K562 (cell line): ENCODE data around the gene PRLHR. TPM values are rescaled to one million over a fixed set of nuclear protein-coding genes. Genes with fewer than 3 reads are reported as not detected.

ENCODE experiments used
- ATAC-seq: fragments of 200-7000 bp; cut with Tn5 transposase; 3 replicates; pipeline ENCODE4 v1.9.1; 2020; ENCODE audit warnings: moderate library complexity
- Bru-seq: library from RNA; stranded (reverse); fragments of 400-500 nt; gene quantifications from one replicate; lab custom pipeline; 2021; lab: Mats Ljungman, UMichigan
- BruChase-seq, 2 experiments: library from RNA; stranded (reverse); fragments of 400-500 nt; gene quantifications; one replicate each; lab custom pipeline; 2021; lab: Mats Ljungman, UMichigan
- BruUV-seq: library from RNA; stranded (reverse); fragments of 400-500 nt; replicated peaks from 2 replicates; lab custom pipeline; 2021; lab: Mats Ljungman, UMichigan
- CTCF ChIA-PET: fragments of 300-600 bp; formaldehyde crosslinking; extraction: SDS; loops from one replicate; lab custom pipeline; 2021; ENCODE audit warnings: low intra/inter-chr PET ratio; lab: Yijun Ruan, JAX
- POLR2A ChIA-PET: fragments of 300-600, 350-650 bp; sonication (Branson Sonifier 250); formaldehyde crosslinking; extraction: SDS; loops from one replicate; lab custom pipeline; 2021; ENCODE audit warnings: antibody characterized with exemption, inconsistent platforms; lab: Yijun Ruan, JAX
- DNase-seq, 4 experiments: peaks; one replicate each; pipeline versions ENCODE4 v3.0.0 to v3.0.0-alpha.2; 2011 to 2018; ENCODE audit warnings: low spot score in 3 of 4, mixed read lengths in 3 of 4; ENCODE audit errors: extremely low read depth in 1 of 4
- FAIRE-seq: peaks from 2 replicates; lab custom pipeline; 2011; peaks lifted over from hg19 to GRCh38; lab: Jason Lieb, UNC
- H2AFZ ChIP-seq: 2 replicates; pipeline ENCODE4 v1.6.0; 2011; ENCODE audit warnings: low read depth, low read length, control low read depth, inconsistent platforms
- H3K27ac ChIP-seq: fragments of 200-600 bp; 3 replicates; pipeline ENCODE4 v1.8.0; 2011; ENCODE audit warnings: low read depth, mild to moderate bottlenecking, control low read depth, inconsistent platforms, low read length, moderate library complexity, mixed read lengths; ENCODE audit errors: extremely low read depth
- H3K27me3 ChIP-seq, 2 experiments: fragments of 300-600 bp in 1 of 2; 2 replicates in 1 of 2; 3 replicates in 1 of 2; pipeline versions ENCODE4 v1.6.0 to v1.8.0; 2011; ENCODE audit warnings: inconsistent platforms in 2 of 2, low read length in 2 of 2, mild to moderate bottlenecking in 1 of 2, mixed read lengths in 1 of 2, moderate library complexity in 1 of 2; ENCODE audit not compliant: control insufficient read depth in 2 of 2, insufficient read depth in 2 of 2
- H3K36me3 ChIP-seq: fragments of 300-600 bp; 3 replicates; pipeline ENCODE4 v1.8.0; 2011; ENCODE audit warnings: mild to moderate bottlenecking, low read length, inconsistent platforms; ENCODE audit not compliant: control insufficient read depth, insufficient read depth
- H3K4me1 ChIP-seq, 2 experiments: fragments of 200-600 bp in 1 of 2; replicated peaks in 1 of 2; 2 replicates in 1 of 2; 3 replicates in 1 of 2; pipeline versions ENCODE4 v1.5.1 to v1.8.0; 2011; ENCODE audit warnings: inconsistent platforms in 2 of 2, low read length in 2 of 2, mild to moderate bottlenecking in 1 of 2, mixed read lengths in 1 of 2, moderate library complexity in 1 of 2; ENCODE audit not compliant: control insufficient read depth in 2 of 2, insufficient read depth in 2 of 2
- H3K4me2 ChIP-seq: 2 replicates; pipeline ENCODE4 v1.6.1; 2011; ENCODE audit warnings: low read length, control low read depth, inconsistent platforms, mixed read lengths; ENCODE audit not compliant: insufficient read depth
- H3K4me3 ChIP-seq: fragments of 200-600 bp; sonication (generic), shearing (Covaris generic); 2 replicates; pipeline ENCODE4 v1.5.1; 2016; ENCODE audit warnings: control low read depth, inconsistent platforms
- H3K79me2 ChIP-seq: fragments of 200-600 bp; 3 replicates; pipeline ENCODE4 v1.8.0; 2011; ENCODE audit warnings: low read length, inconsistent platforms; ENCODE audit not compliant: control insufficient read depth, insufficient read depth
- H3K9ac ChIP-seq, 2 experiments: 2 replicates each; pipeline versions ENCODE4 v1.6.0 to v1.6.1; 2011; ENCODE audit warnings: low read depth in 2 of 2, low read length in 2 of 2, control low read depth in 1 of 2, inconsistent platforms in 1 of 2, mild to moderate bottlenecking in 1 of 2, mixed read lengths in 1 of 2; ENCODE audit not compliant: insufficient read depth in 1 of 2
- H3K9me1 ChIP-seq: one replicate; pipeline ENCODE4 v1.6.0; 2011; ENCODE audit warnings: inconsistent platforms, mild to moderate bottlenecking, low read length, moderate library complexity; ENCODE audit not compliant: control insufficient read depth, insufficient read depth
- H3K9me3 ChIP-seq: replicated peaks from 2 replicates; pipeline ENCODE4 v1.5.1; 2011; ENCODE audit warnings: low read depth, low read length, inconsistent platforms; ENCODE audit not compliant: control insufficient read depth, insufficient read depth
- H4K20me1 ChIP-seq: replicated peaks from 2 replicates; pipeline ENCODE4 v1.6.1; 2011; ENCODE audit warnings: low read length, inconsistent platforms, mixed read lengths; ENCODE audit not compliant: control insufficient read depth, insufficient read depth
- IFI16 ChIP-seq: fragments of 250-450 bp; sonication (Bioruptor Pico); IDR thresholded peaks from 2 replicates; pipeline ENCODE4 v2.1.2; 2022; ENCODE audit warnings: mild to moderate bottlenecking, inconsistent platforms
- POU5F1 ChIP-seq: fragments of 150-350 bp; IDR thresholded peaks from 2 replicates; pipeline ENCODE4 v1.6.1; 2014; ENCODE audit warnings: borderline replicate concordance, low read length, low read depth, mild to moderate bottlenecking; ENCODE audit not compliant: partially characterized antibody
- REST ChIP-seq, 2 experiments: fragments of 450-650 bp; formaldehyde crosslinking in 1 of 2; IDR thresholded peaks; 2 replicates each; pipeline versions ENCODE4 v1.4.0 to v1.6.1; 2014 to 2020; ENCODE audit warnings: mild to moderate bottlenecking in 2 of 2, borderline replicate concordance in 1 of 2, low read depth in 1 of 2
- ZBTB33 ChIP-seq: sonication (generic); formaldehyde crosslinking; IDR thresholded peaks from 2 replicates; pipeline ENCODE4 v1.8.1; 2023; ENCODE audit warnings: mild to moderate bottlenecking, missing genetic modification reagents
- ZBTB7A ChIP-seq: IDR thresholded peaks from 2 replicates; pipeline ENCODE4 v1.6.1; 2011; ENCODE audit warnings: low read depth, mild to moderate bottlenecking, low read length, moderate library complexity, borderline replicate concordance; ENCODE audit not compliant: control insufficient read depth
- WGBS: fragments of 100-300 bp; shearing (Covaris generic); methylation state at CpG from one replicate; pipeline ENCODE4 v1.1.6; 2016; ENCODE audit warnings: low coverage, mixed read lengths; ENCODE audit not compliant: insufficient coverage; ENCODE audit errors: missing lambda C conversion rate; 5-methylcytosine and 5-hydroxymethylcytosine counted together
- in situ Hi-C: fragments of 300-500 bp; cut with MboI; formaldehyde crosslinking; loops from 4 replicates; pipeline ENCODE4 v1.15.0; 2018; ENCODE audit warnings: inconsistent platforms, mixed read lengths
- intact Hi-C: fragments of 100-400 bp; cut with micrococcal nuclease; formaldehyde crosslinking; loops from 2 replicates; pipeline ENCODE4 v1.14.2; 2022
- long read RNA-seq, 3 experiments: library from polyadenylated mRNA in 2 of 3; library from RNA in 1 of 3; unstranded in 2 of 3; stranded (forward) in 1 of 3; transcript quantifications; one replicate each; pipeline ENCODE4 v2.0.0, GENCODE V29; 2019 to 2022
- polyA minus RNA-seq, 3 experiments: library from RNA; depleted of rRNA, polyadenylated mRNA; stranded (reverse); fragments of >200 nt; gene quantifications; 2 replicates each; pipeline ENCODE4 v1.2.3, GENCODE V29; 2011
- polyA plus RNA-seq, 8 experiments: library from polyadenylated mRNA; depleted of rRNA in 4 of 8; stranded (reverse) in 5 of 8; unstranded in 3 of 8; fragments of >200 nt; fragmentation: Nextera tagmentation in 2 of 8; fragmentation: Illumina TruSeq in 1 of 8; extraction: Ambion mirVana in 2 of 8; extraction: Trizol in 1 of 8; gene quantifications; 2 replicates each; pipeline versions ENCODE4 v1.2.1 to v1.2.3, GENCODE V29; 2011 to 2014; ENCODE audit warnings: inconsistent platforms in 1 of 8, missing spikeins in 1 of 8
- total RNA-seq, 7 experiments: library from RNA; depleted of rRNA in 6 of 7; stranded (reverse); fragments of >200 nt in 6 of 7; fragmentation: Illumina TruSeq in 2 of 7; extraction: Trizol in 2 of 7; gene quantifications; 2 replicates each; pipeline versions ENCODE4 v1.2.1 to v1.2.3, GENCODE V29; 2011 to 2021; ENCODE audit warnings: low replicate concordance in 1 of 7

PRLHR gene
- total RNA-seq (2011; cell fraction: chromatin; rRNA removed; ENCODE audit: low replicate concordance): not detected in 2 replicates
- total RNA-seq (2011; cell fraction: nucleolus; rRNA removed): not detected in 2 replicates
- total RNA-seq (2011; cell fraction: nucleoplasm; rRNA removed): not detected in 2 replicates
- not detected in 2 replicates for total RNA-seq (2014; rRNA removed)
- not detected in 2 replicates for total RNA-seq (2014; rRNA removed; fragmentation: Illumina TruSeq; extraction: Trizol)
- not detected in 2 replicates for total RNA-seq (2015; rRNA removed; fragmentation: Illumina TruSeq; extraction: Trizol)
- total RNA-seq (2021): not detected in 2 replicates
- not detected in 2 replicates for polyA plus RNA-seq (2011; rRNA removed)
- not detected in 2 replicates for polyA plus RNA-seq (2011; cell fraction: cytosol; rRNA removed)
- polyA plus RNA-seq (2011; cell fraction: nucleus; rRNA removed): not detected in 2 replicates
- not detected in 2 replicates for polyA plus RNA-seq (2012)
- polyA plus RNA-seq (2014; fragmentation: Illumina TruSeq; extraction: Trizol): not detected in 2 replicates
- not detected for polyA plus RNA-seq (2014; fragmentation: Nextera tagmentation; extraction: Ambion mirVana)
- polyA plus RNA-seq (2014; rRNA removed): not detected in 2 replicates
- polyA minus RNA-seq (2011; rRNA and poly(A)+ RNA removed): not detected in 2 replicates
- not detected in 2 replicates for polyA minus RNA-seq (2011; cell fraction: cytosol; rRNA and poly(A)+ RNA removed)
- polyA minus RNA-seq (2011; cell fraction: nucleus; rRNA and poly(A)+ RNA removed): not detected in 2 replicates
- not detected for Bru-seq, nascent RNA
- percentile 35 among the genes with signal in this experiment for BruChase-seq, experiment 1, labeled RNA remaining after a 2-hour chase
- percentile 29 among the genes with signal in this experiment for BruChase-seq, experiment 2, labeled RNA remaining after a 6-hour chase
- long read RNA-seq, experiment 1: 0 reads
- long read RNA-seq, experiment 2: 0 reads
- long read RNA-seq, experiment 3: 0 reads

GRCh38 chr10:118595598-118596425 is at the start of gene PRLHR:
Gene PRLHR (minus strand): TSS chr10:118595648. CDS start chr10:118595244, 404 bp downstream.
- H3K27ac ChIP-seq: no peak within 1 kb of the TSS
- no peaks in the 10 kb centered on the region for H3K9me3 ChIP-seq
- BruUV-seq: no TSS peak
- intact Hi-C loops (no loop called here), in situ Hi-C loops (no loop called here)
- no peaks in the 10 kb centered on the region for H3K36me3 ChIP-seq
- ATAC-seq: no peak
- H3K79me2 ChIP-seq: no peaks in the 10 kb centered on the region
- H4K20me1 ChIP-seq: no peaks in the 10 kb centered on the region
- POLR2A ChIA-PET: interaction anchor here (0.7 to 1.0 kb wide), 2 partner anchors 10 to 534 kb away, joined by 3 read pairs; no protein-coding TSS in a partner anchor
- H2AFZ ChIP-seq: no peak within 1 kb of the TSS
- no peak within 1 kb of the TSS for H3K4me3 ChIP-seq
- peaks cover 0 to 17% of the 10 kb centered on the region in 2 experiments; a peak in 2 of 5 replicates for H3K4me1 ChIP-seq
- no peak within 1 kb of the TSS for H3K4me2 ChIP-seq
- no peaks in the 10 kb centered on the region for H3K9me1 ChIP-seq
- 27% methylated on average over 26 of the region's 52 CpGs for WGBS
- H3K27me3 ChIP-seq: peaks cover 2 to 27% of the 10 kb centered on the region in 2 experiments; a peak in 3 of 5 replicates
- no peak within 1 kb of the TSS for H3K9ac ChIP-seq
- no peak for FAIRE-seq
- DNase-seq: peak; percentile 11 to 18 (median 17)
- CTCF ChIA-PET: no interaction called here
- no peak for TF ChIP-seq POU5F1
- peak; percentile 41; the same call in 1 of the 2 replicates for TF ChIP-seq ZBTB33 (CRISPR knock-in tag)
- TF ChIP-seq IFI16 (CRISPR knock-in tag): no peak
- TF ChIP-seq REST (IDR thresholded peaks at IDR 0.05; ENCODE audit: borderline replicate concordance): peak; percentile 96
- TF ChIP-seq REST (CRISPR knock-in tag; IDR thresholded peaks at IDR 0.05; ENCODE audit: low read depth): peak; percentile 89
- TF ChIP-seq ZBTB7A: peak; percentile 18; the same call in 1 of the 2 replicates
